DND-41 (cell line): Measurements from ENCODE around the gene RNF212.

Experiments
- EZH2 ChIP-seq: IDR thresholded peaks from 3 replicates; pipeline ENCODE4 v1.6.1; 2012; ENCODE audit warnings: borderline replicate concordance, low read depth, mild to moderate bottlenecking, moderate library complexity, low read length, inconsistent platforms; ENCODE audit not compliant: severe bottlenecking
- TF ChIP-seq, protein P1 (sequence below): IDR thresholded peaks from 2 replicates; pipeline ENCODE4 v1.5.1; 2012; ENCODE audit warnings: borderline replicate concordance, low read length, moderate library complexity, mild to moderate bottlenecking; ENCODE audit not compliant: poor library complexity, severe bottlenecking; ENCODE audit errors: extremely low read depth

- TF ChIP-seq, protein P1, sequence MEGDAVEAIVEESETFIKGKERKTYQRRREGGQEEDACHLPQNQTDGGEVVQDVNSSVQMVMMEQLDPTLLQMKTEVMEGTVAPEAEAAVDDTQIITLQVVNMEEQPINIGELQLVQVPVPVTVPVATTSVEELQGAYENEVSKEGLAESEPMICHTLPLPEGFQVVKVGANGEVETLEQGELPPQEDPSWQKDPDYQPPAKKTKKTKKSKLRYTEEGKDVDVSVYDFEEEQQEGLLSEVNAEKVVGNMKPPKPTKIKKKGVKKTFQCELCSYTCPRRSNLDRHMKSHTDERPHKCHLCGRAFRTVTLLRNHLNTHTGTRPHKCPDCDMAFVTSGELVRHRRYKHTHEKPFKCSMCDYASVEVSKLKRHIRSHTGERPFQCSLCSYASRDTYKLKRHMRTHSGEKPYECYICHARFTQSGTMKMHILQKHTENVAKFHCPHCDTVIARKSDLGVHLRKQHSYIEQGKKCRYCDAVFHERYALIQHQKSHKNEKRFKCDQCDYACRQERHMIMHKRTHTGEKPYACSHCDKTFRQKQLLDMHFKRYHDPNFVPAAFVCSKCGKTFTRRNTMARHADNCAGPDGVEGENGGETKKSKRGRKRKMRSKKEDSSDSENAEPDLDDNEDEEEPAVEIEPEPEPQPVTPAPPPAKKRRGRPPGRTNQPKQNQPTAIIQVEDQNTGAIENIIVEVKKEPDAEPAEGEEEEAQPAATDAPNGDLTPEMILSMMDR: no peak
- no peak for TF ChIP-seq EZH2
Observed at GRCh38 chr4:1061056-1061700, 52.2 kb downstream of the RNF212 start.
